Tibial nerve (tissue), 4 donors: Measurements from ENCODE around the gene TNRC6C. TPM values are rescaled to one million over a fixed set of nuclear protein-coding genes. Genes with fewer than 3 reads are reported as not detected.
A peak's percentile ranks its signal among the peaks of the same experiment; 100 is the strongest.
"Not testable (repeated sequence)": the region's sequence is repeated elsewhere in the genome, so short reads cannot be mapped to it uniquely, and the experiment has no call there.

ENCODE experiments used
- DNase-seq, 2 donors: peaks; one replicate each; pipeline ENCODE4 v3.0.0-alpha.2; 2019; ENCODE audit warnings: low spot score in 2 of 2
- H3K27ac ChIP-seq, 4 donors: fragments of 200-600 bp; sonication (generic) in 3 of 4; one replicate each; pipeline ENCODE4 v1.5.1; 2017 to 2019; ENCODE audit warnings: mild to moderate bottlenecking in 1 of 4
- H3K27me3 ChIP-seq, 2 donors: fragments of 200-600 bp; sonication (generic) in 1 of 2; one replicate each; pipeline versions ENCODE4 v1.5.1 to v1.6.0; 2017 to 2019
- H3K36me3 ChIP-seq, 3 donors: fragments of 200-600 bp; sonication (generic); one replicate each; pipeline ENCODE4 v1.5.1; 2018 to 2019
- H3K4me1 ChIP-seq, 4 donors: fragments of 200-600 bp; sonication (generic) in 3 of 4; one replicate each; pipeline ENCODE4 v1.5.1; 2017 to 2019
- H3K4me3 ChIP-seq, 4 donors: fragments of 200-600 bp; sonication (generic) in 3 of 4; one replicate each; pipeline ENCODE4 v1.5.1; 2017 to 2019; ENCODE audit warnings: mild to moderate bottlenecking in 1 of 4, moderate library complexity in 1 of 4
- H3K9me3 ChIP-seq, 4 donors: fragments of 200-600 bp; sonication (generic) in 3 of 4; one replicate each; pipeline ENCODE4 v1.5.1; 2017 to 2019
- EP300 ChIP-seq, 2 donors: sonication (generic); formaldehyde crosslinking; IDR thresholded peaks; one replicate each; pipeline ENCODE4 v1.6.1; 2017; ENCODE audit warnings: antibody characterized with exemption in 2 of 2, mild to moderate bottlenecking in 1 of 2
- POLR2A ChIP-seq, 2 donors: fragments of 450-650 bp; IDR thresholded peaks; one replicate each; pipeline ENCODE4 v1.6.1; 2017; ENCODE audit warnings: antibody characterized with exemption in 2 of 2, mild to moderate bottlenecking in 2 of 2, moderate library complexity in 2 of 2
- WGBS, 2 donors: methylation state at CpG; one replicate each; pipeline ENCODE4 v1.1.5; 2018; 5-methylcytosine and 5-hydroxymethylcytosine counted together
- total RNA-seq, 4 donors: library from RNA; depleted of rRNA; stranded (reverse); fragments of >200 nt; gene quantifications; one replicate each; pipeline ENCODE4 v1.1.0, GENCODE V29; 2016
- TF ChIP-seq, protein P1 (sequence below), 5 experiments: fragments of 200-600 bp in 3 of 5; fragments of 450-650 bp in 2 of 5; sonication (generic) in 3 of 5; IDR thresholded peaks; one replicate each; pipeline ENCODE4 v1.5.1; 2016 to 2019; ENCODE audit warnings: antibody characterized with exemption in 5 of 5, mild to moderate bottlenecking in 3 of 5, moderate library complexity in 2 of 5

The TNRC6C gene
- total RNA-seq, 4 donors from 2014 or later: 24.0 to 43.5 (median 34.3) TPM

DNA sequence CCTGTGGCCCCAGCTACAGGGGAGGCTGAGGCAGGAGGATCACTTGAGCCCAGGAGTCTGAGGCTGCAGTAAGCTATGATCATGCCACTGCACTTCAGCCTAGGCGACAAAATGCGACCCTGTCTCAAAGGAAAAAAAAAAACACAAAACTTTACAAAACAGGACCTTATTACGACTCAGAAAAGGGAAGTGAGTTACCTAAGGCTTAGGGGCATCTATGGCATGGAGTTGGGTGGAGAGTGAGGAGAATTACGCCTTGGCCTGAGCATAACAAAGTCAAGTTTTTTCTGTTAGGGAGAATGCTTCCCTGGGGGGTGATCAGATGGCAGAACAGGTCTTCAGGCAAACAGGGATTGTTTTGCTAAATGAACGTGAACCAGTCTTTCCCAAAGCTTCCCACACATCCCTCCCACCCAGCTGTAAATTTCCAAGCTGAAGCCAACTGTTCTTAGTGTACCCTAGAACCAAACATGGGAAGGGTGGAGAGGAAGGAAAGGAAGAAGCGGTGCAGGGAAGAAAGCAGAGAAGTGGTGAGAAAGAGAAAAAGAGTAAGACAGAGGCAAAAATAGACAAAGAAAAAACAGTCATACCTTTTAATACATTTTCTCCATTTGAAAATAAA is 24.6 kb upstream of the TNRC6C start:
- no peak for DNase-seq
- Histone ChIP-seq H3K27me3 (no peaks in the 10 kb centered on the region), H3K9me3 (no peaks in the 10 kb centered on the region), H3K4me3 (no peak overlapping the region), H3K27ac (no peak overlapping the region), H3K4me1 (peaks cover 0 to 9% (median 3%) of the 10 kb centered on the region in 4 donors), H3K36me3 (no peaks in the 10 kb centered on the region)
- TF ChIP-seq, protein P1, sequence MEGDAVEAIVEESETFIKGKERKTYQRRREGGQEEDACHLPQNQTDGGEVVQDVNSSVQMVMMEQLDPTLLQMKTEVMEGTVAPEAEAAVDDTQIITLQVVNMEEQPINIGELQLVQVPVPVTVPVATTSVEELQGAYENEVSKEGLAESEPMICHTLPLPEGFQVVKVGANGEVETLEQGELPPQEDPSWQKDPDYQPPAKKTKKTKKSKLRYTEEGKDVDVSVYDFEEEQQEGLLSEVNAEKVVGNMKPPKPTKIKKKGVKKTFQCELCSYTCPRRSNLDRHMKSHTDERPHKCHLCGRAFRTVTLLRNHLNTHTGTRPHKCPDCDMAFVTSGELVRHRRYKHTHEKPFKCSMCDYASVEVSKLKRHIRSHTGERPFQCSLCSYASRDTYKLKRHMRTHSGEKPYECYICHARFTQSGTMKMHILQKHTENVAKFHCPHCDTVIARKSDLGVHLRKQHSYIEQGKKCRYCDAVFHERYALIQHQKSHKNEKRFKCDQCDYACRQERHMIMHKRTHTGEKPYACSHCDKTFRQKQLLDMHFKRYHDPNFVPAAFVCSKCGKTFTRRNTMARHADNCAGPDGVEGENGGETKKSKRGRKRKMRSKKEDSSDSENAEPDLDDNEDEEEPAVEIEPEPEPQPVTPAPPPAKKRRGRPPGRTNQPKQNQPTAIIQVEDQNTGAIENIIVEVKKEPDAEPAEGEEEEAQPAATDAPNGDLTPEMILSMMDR (IDR thresholded peaks at IDR 0.05): no peak
- no peak for TF ChIP-seq EP300 (IDR thresholded peaks at IDR 0.05)
- TF ChIP-seq POLR2A (IDR thresholded peaks at IDR 0.05): no peak
- 79 to 82% methylated on average over 6 of the region's 6 CpGs for WGBS, 2 donors

DNA sequence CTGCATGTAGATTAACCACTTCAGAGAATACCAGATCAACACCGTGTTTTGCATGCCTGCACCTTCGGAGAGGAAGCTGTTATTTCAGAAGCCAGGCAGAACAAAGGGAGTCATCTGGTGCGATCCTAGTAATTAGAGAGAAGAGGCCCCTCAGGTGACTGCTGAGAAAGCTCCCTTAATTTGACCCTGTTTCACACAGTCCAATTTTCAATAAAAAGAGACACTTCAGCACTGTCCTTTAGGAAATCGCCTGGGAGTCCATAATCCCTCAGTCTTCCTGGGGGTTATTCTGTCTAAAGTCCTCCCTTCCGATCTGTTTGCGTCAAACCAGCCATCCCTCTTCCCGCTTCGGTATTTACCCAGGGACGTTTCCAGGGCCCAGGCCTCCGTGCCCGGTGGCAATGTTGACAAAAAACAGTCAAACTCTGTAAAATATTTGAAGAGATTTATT is 23.4 kb upstream of the TNRC6C start:
- TF ChIP-seq, protein P1 (IDR thresholded peaks at IDR 0.05): no peak
- TF ChIP-seq EP300 (IDR thresholded peaks at IDR 0.05) (no peak), POLR2A (IDR thresholded peaks at IDR 0.05) (no peak)
- H3K27me3 ChIP-seq: no peaks in the 10 kb centered on the region
- H3K9me3 ChIP-seq: no peaks in the 10 kb centered on the region
- WGBS, 2 donors: 70 to 74% methylated on average over 11 of the region's 11 CpGs
- H3K36me3 ChIP-seq: no peaks in the 10 kb centered on the region
- DNase-seq: no peak
- peaks cover 0 to 9% (median 3%) of the 10 kb centered on the region in 4 donors for H3K4me1 ChIP-seq
- no peak overlapping the region for H3K4me3 ChIP-seq
- H3K27ac ChIP-seq: no peak overlapping the region

DNA sequence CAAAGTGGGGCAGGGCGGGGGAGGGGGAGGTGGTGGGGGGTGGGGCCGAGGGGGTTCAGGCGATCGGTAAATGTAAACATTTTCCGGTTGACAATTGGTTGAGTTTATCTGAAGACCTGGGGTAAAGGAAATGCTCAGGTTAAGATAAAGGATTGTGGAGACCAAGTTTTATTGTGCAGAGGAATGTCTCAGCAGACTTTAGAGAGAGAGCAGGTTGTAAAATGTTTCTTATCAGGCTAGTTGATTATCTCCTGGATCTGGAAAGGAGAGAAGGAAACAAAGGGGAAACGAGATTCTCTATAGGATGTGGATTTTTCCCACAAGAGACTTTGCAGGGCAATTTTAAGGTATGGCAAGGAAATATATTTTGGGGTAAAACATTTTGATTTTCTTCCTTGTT is 22.8 kb upstream of the TNRC6C start:
- H3K27me3 ChIP-seq, H3K27ac ChIP-seq, H3K4me3 ChIP-seq, H3K4me1 ChIP-seq, H3K9me3 ChIP-seq, DNase-seq, H3K36me3 ChIP-seq: not testable (repeated sequence)
- 48 to 57% methylated on average over 6 of the region's 6 CpGs for WGBS, 2 donors

DNA sequence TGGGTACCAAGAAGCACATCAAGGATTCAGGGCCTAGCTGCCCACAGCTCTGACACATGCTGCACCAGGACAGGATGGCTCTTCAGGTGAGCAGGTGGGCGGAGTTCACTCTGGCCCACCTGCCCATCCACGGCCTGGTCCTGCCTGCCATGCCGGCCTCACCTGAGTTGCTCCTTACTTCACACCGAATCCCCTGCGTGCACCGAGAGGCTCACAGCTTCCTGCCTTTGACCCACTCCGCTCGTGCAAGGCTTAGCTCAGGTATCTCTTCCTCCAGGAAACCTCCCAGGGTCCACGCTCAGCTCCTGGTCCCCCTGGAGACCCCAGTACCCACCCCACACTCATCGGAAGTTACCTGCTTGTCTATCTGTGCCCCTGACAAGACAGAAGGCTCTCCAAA is 21.6 kb upstream of the TNRC6C start:
- no peak overlapping the region for H3K27ac ChIP-seq
- DNase-seq: no peak
- no peaks in the 10 kb centered on the region for H3K9me3 ChIP-seq
- TF ChIP-seq POLR2A (IDR thresholded peaks at IDR 0.05) (no peak), EP300 (IDR thresholded peaks at IDR 0.05) (no peak)
- TF ChIP-seq, protein P1 (IDR thresholded peaks at IDR 0.05): no peak
- H3K4me1 ChIP-seq: peaks cover 0 to 12% (median 5%) of the 10 kb centered on the region in 4 donors
- H3K4me3 ChIP-seq: no peak overlapping the region
- H3K27me3 ChIP-seq: no peaks in the 10 kb centered on the region
- H3K36me3 ChIP-seq: no peaks in the 10 kb centered on the region
- WGBS, 2 donors: 94 to 96% methylated on average over 9 of the region's 10 CpGs

DNA sequence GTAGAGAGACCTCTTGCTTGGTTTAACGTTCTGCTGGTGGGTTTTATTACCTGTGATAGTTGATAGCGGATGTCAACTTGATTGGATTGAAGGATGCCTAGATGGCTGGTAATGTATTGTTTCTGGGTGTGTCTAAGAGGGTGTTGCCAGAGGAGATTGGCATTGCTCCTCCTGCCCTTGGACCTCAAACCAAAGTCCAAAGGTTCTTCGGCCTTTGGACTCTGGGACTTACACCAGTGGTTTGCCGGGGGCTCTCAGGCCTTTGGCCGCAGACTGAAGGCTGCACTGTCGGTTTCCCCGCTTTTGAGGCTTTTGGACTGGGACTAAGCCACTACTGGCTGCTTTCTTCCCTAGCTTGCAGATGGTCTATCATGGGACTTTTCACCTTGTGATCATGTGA is 17.5 kb upstream of the TNRC6C start:
- Histone ChIP-seq H3K9me3 (no peaks in the 10 kb centered on the region), H3K4me1 (peaks cover 0 to 33% (median 12%) of the 10 kb centered on the region in 4 donors), H3K27ac (peak overlapping the region in 2 of 4 donors; percentile 84 to 87), H3K27me3 (no peaks in the 10 kb centered on the region), H3K36me3 (no peaks in the 10 kb centered on the region), H3K4me3 (no peak overlapping the region)
- TF ChIP-seq EP300 (IDR thresholded peaks at IDR 0.05) (no peak), POLR2A (IDR thresholded peaks at IDR 0.05) (no peak)
- TF ChIP-seq, protein P1 (IDR thresholded peaks at IDR 0.05): no peak
- no peak for DNase-seq
- 84 to 95% methylated on average over 6 to 7 of the region's 7 CpGs for WGBS, 2 donors
